GM18909 (cell line): ENCODE measurements around the gene MXD1.
"Not testable (repeated sequence)": the region's sequence is repeated elsewhere in the genome, so short reads cannot be mapped to it uniquely, and the experiment has no call there.

ENCODE experiments used
- ATAC-seq: cut with Tn5 transposase; IDR thresholded peaks from one replicate; pipeline ENCODE4 v1.9.1; 2021; ENCODE audit warnings: mild to moderate bottlenecking; ENCODE audit not compliant: unreplicated experiment, poor library complexity

The MXD1 gene

DNA sequence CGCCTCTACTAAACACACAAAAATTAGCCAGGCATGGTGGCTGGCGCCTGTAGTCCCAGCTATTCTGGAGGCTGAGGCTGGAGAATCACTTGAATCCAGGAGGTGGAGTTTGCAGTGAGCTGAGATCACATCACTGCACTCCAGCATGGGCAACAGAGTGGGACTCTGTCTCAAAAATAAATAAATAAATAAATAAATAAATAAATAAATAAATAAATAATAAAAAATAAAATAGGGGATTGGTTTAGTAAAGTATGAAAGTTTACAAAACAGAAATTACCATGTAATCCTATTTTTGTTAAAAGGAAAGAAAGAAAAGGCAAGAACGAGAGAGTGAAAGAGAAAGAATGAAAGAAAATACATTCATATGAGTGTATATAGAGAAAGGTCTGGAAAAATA is 35.8 kb downstream of the MXD1 start:
- not testable (repeated sequence) for ATAC-seq

DNA sequence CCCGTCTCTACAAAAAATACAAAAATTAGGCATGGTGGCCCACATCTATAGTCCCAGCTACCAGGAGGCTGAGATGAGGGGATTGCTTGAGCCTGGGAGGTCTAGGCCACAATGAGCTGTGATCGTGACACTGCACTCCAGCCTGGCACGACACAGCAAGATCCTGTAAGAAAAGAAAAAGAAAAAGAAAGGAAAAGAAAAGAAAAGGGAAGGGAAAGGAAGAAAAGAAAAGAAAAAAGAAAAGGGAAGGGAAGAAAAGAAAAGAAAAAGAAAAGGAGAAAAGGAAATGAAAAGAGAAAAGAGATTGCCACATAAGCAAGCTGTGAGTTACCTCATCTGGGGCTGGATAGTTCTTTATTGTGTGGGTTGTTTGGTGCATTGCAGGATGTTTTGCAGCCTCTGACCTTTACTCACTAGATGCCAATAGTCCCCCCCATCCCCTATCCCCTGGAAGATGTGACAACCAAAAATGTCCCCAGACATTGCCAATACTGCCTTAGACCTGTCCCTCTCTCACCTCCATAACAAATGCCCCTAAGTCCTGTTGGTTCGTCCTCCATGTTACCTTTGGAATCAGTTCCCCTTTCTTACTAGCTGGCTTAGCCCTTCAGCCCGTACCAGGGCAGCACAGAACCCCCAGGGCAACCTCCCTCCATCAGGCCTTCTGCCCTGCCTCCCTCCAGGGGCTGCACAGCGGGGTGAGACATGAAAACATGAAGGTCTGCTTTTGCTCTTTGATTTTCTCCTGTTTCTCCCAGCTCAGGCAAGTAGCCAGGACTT is 37.6 kb downstream of the MXD1 start:
- no peak for ATAC-seq

DNA sequence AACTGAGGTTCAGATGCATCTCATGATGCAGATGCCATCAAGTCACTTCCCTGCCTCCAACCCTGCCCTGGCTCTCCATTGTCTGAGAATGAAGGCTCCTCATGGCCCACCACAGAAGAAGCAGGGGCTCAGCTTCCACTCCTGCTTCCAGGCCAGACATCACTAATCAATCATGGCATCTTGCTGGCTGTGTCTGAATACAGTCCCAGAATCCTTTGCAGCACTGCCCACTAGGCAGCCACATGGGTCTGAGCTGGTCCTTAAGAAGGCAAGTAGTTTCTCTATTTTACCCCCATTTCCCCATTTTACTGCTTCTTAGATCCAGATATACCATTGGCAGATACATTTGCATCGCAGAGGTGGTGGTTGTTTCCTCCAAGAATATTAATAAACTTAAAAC is 39.2 kb downstream of the MXD1 start:
- ATAC-seq, result no peak

DNA sequence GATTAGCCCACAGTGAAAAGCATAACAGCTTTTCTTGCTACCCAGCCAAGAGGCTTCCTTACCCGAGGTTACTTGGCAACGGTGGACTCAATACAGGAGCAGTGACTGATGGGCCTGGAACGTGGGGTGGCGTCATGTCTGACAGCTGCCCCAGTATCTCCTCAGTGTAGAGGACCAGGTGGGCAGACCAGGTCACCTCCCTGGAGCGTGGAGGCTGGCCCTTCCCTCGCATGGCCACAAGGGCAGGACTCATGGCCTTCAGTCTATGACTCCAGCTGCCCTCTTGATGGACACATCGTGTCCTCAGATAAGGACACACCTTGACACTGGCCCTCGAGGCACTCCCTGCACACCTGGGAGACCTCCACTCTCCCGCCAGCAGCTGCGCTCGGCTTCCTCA is 40.1 kb downstream of the MXD1 start:
- ATAC-seq, result no peak

DNA sequence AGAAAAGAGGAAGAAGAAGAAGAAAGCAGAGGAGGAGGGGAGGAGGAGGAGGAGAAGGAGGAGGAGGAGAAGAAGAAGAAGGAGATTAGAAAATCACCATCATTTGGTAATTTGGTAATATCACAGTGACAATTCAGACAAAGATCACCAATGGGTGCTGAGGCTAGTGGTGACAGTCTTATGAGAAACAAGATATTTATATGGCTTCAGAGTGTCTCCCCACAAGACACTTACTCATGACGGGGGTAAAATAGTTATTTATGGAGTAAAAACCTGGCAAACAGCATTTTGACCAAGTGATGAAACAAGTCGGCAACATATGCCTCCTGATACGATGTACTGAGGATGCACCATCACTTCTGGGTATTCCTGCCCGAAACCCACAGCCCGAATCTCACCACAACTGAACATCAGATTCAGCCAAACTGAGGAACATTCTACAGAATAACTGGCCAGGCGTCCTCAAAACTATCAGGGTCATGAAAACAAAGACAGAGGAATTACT is 41.6 kb downstream of the MXD1 start:
- no peak for ATAC-seq

DNA sequence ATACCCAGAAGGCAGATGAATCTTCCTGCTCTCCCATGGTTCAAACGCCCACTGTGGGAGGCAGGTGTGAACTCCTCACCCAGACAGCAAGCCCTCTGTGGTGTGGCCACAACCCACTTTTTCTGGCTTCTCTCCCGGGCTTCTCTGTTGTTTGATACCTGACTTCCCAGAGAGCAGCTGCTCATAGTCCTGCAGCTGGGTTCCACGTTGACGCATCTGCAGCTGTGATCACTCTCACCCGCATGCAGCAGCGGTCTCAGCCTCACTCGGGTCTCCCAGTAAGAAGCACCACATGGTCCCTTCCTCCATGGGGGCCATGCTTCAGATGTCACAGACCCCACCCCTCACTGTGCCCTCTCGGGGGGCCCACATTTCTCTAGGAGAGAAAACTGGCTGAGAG is 43.1 kb downstream of the MXD1 start:
- ATAC-seq, result no peak

DNA sequence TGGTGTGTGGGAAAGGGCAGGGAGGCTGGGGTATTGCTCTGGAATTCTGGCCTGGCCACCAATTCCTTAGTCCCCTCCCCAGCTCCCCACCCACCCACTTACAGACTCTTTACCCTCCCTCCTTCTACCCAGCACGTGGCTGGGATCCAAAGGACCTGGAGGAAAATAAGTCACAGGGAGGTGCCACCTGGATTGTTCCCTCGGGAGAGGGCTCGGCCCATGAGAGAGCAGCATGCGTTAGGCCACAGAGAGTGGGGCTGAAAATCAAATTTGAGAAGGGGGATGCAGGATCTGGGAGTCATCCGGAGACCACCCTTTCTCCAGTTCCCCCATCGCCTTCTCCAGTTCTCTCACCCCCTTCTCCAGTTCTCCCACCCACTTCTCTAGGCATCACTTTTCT is 43.6 kb downstream of the MXD1 start:
- no peak for ATAC-seq

DNA sequence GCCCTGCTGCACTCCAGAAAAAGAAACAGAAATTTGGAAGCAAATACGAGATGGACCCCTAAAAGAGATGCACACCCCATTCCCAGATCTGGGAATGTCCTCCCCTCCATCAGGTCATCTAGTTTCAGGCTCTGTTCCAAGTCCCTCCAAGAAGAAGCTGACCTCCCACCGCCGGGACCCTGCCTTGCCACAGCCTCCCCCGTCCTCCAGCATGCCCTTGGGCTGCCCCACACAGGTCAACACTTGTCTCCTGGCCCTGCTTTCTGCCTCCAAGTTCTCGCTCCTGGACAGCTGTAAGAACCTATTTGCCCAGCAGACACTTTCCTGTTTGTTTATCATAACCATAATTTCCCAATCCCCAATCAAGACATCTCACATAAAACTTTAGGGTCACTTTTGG is 44.5 kb downstream of the MXD1 start:
- ATAC-seq, result no peak

DNA sequence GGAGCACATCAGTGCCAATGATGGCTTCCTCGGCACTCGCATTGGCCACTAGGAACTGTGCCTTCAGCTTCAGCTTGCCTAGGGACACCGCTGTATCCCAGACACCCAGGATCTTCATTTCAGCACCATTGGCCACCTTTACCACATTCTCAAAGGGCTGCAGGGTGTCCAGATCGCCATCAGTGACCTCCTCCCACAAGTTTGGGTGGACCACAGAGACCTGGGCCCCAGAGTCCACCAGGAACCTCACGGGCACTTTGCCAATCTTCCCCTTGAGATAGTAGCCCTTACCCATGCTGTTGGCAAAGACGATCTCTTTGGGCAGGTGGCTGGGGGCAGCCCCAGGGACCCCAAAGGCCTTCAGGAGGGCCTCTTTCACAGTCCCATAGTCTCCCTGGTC is 45.9 kb downstream of the MXD1 start:
- ATAC-seq, result no peak

DNA sequence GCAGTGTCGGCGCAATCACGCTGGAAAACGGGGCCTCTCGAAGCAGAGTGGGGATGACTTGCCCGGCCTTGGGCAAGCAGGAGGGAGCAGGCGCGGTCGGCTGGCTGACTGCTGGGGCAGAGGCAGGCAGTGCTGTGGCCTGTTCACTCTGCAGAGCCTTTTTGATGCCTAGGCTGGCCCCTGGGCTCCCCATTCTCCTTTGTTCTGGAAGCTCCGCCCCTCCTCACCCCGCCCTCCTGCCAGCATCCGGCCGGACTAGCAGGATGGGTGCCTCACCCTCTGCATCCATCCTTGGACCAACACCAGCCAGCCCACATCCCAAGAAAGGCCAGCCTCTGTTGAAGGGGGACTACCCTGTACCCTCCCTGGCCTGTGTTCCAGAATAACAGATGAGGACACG is 46.6 kb downstream of the MXD1 start, which contains the start of gene ASPRV1:
Gene ASPRV1, minus strand, starts transcription at position 136 of the 400 bp plus-strand sequence. CDS start 195 bp downstream, outside the sequence.
- no peak for ATAC-seq

DNA sequence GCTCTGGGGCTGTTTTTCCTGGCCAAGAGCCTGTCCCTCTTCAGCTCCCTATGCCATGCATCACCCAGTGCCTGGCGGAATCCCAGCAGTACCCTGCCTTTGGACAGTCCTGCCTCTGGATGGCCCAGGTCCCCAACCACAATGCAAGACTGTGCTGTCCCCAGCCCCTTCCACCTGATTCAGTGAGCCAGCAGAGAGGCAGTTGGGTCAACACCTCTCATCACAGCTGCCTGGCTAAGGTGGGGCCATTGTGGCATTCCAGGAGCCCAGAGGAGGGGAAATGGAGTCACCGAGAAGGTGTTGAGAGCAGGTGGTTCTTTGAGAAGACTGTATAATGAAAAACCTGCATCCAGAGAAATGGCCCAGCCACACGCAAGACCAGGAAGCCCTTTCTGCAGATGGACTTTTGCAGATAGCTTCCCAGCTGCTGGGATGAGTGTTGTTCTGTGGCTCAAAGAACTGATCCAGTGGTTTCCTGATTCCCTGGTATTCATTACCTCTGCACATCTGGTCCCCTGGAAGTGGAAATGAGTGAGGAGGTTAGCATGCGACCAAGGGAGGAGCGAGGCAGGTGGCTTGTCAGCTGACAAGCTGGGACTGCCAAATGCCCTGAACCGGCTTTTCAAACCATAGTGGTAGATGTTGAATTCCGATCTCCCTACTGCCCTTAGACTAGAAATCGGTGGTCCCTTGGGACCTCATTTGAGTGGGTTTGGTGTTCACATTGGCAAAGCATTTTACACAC is 48.2 kb downstream of the MXD1 start:
- ATAC-seq, result no peak

DNA sequence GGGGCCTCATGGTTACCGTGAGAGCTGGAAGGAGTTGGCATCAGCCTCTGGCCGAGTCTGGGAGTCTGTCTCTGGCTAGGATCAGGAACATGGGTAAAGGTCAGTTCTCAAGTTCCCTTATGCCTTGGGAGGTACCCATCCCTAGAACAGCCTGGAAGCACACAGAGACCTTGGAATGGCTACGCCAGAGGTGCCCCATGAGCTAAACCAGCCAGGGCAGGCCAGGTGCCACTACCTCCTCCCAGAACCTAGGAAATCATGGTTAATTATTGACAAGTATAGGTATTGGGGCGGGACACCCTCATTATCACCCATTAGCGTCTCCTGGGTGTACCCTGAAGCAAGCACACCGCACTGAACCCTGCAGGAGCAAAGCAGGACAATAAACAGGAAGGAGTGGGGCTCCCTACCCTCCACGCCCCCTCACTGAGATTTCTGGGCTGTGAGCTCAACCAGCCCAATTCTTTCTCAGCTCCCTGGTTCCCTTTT is 49.5 kb downstream of the MXD1 start:
- ATAC-seq, result no peak

DNA sequence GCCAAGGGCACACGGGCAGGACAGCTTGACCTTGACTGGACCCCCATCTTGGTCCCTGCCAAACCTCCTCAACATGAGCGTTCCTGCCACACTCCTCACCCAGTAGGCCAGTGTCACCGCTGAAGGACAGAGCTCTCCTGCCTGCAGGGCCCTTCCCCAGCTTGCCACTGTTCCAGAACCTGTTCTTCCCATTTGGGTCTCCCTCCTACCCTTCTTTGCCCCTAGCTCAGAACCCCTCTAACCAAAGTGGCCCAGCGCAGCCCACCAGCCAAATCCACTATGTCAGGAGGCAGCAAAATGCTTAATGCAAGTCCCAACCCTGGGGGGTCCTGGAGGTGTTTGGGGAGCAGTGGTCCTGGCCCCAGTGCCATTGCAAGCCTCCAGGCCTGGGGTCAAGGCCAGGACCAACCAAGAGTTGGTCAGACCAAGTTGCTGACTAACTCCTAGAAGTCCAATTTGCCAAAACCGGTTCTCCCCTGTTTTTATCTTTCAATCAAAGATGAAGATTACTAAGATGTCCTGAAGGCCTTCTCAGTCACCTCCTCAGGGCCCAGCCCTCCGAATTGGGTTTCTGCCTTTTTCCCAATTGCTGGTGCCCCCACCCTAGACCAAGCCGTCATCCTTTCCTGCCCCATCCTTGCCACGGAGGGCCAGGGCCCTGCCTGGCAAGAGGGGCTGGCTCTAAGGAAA is 51.0 kb downstream of the MXD1 start:
- ATAC-seq, result no peak

DNA sequence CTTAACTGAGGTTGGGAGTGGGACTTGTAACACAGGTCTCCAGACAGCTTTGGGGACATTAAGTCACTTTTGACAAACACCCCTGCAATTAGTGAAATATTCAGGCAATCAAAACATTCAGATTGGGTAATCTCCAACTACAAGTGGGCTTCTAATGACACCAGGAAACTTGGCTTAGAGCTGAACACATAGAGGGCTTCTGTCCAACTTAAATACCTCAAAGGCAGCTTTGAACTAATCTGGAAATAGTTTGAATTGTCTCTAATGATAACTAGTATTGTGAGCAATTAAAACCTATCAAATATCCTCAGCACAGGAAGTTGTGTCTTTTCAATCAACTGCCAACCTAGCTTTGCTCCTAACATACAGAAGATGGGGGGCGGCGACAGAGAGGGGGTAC is 51.6 kb downstream of the MXD1 start:
- no peak for ATAC-seq

DNA sequence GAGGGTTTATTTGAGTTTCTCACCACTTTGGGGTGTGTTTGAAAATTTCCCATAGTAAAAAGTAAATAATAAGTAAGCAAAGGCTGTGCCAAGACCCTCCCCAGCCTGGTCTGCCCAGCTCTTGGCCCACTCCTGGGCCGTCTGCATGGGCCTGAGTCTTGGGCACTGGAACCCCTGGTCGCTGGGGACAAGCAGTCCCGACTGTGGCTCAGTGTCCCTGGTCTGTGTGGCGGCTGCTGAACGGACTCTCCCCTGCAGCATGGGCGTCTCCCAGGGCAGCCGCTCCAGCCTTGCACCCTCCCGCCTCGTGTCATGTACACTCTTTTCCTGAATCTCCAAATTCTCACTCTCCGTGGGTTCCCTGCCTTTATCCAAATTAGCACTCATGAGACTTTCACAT is 53.7 kb downstream of the MXD1 start:
- ATAC-seq, result no peak

DNA sequence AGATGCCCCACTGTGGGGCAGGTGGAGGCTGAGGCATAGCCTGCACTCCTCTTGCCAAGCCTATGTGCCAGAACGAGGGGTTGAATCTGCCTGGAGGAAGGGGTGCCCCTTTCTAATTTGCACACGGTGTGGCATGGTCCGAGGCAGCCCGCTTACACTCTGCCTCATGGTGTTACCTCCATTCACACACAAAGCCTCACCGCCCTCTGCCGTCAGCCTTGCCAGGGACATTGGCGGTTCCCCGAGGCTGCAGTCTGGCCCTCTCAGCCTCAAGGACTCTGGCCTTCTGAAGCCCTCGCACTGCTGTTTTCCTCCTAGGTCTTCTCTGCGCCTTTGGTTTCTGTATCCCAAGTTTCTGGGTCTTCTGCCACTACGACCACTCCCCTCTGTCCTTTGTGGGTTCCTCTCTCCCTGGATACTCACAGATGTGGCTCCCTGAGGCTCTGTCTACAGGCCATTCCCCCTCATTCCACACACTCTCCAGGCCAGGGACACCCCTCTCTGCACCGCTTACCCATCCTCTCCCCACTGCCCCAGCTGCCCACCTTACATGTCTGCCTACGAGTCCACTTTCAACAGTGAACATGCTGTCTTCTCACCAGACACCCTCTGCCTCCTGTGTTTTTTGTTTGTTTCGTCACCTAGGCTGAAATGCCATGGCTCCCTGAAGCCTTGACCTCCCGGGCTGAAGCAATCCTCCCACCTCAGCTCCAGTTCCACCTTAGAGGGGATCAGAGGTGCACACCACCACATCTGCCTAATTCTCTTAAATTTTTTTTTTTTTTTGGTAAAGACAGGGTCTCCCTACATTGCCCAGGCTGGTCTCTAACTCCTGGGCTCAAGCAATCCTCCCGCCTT is 54.4 kb downstream of the MXD1 start:
- no peak for ATAC-seq

DNA sequence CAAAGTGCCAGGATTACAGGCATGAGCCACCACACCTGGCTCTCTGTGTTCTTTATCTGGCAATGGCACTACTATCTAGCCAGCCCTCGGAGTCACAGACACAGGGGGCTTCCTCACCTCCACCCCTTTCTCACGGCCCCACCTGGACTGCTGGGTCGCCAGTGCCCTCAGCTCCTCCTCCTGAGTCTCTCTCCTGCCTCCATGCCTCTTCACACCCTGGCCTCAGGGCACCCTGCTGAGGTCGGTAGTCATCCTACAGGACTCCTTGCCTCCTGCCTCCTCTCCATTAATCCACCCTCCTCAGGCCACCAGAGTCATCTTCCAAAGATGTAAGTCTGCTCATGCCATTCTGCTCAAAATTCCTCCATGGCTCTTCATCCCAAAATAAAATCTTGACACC is 55.1 kb downstream of the MXD1 start:
- no peak for ATAC-seq

DNA sequence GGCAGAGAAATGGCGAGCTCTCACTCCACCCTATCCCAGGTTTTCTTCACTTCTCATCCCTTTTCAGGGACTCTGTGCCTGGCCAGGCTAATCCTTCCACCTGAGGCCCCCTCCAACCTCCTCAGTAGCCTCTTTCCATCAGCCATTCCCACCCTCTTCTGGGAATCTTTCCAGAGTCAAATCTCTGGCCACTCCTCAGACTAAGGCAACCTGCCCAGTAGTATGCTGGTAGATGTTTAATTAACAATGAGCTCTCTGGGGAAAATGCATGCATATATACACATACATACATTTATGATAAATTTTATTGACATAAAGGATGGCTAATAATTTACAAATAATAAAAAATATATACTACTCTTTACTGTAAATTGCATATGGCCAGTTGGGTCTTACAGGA is 57.9 kb downstream of the MXD1 start:
- no peak for ATAC-seq

DNA sequence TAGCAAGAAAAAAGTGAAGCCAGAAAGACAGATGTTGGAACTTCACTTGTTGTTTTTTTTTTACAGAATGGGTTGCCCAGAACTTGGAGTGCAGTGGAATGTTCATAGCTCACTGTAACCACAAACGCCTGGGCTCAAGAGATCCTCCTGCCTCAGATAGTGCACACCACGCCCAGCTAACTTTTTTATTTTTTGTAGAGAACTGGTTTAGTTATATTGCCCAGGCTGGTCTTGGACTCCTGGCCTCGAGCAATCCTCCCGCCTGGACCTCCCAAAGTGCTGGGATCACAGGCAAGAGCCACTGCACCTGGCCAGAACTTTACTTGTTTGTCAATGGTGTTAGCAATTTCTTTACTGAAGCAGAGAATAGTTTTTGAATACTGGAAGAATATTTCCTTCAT is 58.4 kb downstream of the MXD1 start:
- ATAC-seq, result no peak
